ENCODE results near the gene TMEFF2. TPM values are rescaled to one million over a fixed set of nuclear protein-coding genes. Genes with fewer than 3 reads are reported as not detected.

Gene TMEFF2
- total RNA-seq, 2 experiments from 2014 or later, result not detected

DNA sequence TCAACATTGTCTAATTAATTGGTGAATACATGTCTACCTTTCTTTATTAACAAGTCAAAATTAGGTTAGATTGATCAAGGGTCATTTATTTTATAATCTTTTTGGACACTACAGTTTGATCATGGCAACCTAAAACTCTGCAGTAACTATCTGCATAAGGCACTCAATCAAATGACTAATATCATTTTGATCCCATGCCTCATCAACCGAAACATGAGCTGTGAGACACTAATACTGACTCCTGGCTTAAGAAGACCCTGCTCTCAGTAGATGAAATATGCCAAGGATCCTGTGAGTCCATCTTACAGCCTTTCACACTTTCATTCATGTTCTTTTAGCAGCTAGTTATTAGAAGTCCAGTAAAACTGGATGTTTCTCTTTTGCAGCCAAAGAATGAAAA is 178.5 kb downstream of the TMEFF2 start:
- no peak for DNase-seq
- ChIA-PET POLR2A (no interaction called here), CTCF (no interaction called here)
- intact Hi-C loops (cut with micrococcal nuclease), result no loop called here
- Mint-ChIP-seq H3K4me1 (ENCODE audit: low read depth) (no peaks in the 10 kb centered on the region), H3K36me3 (no peaks in the 10 kb centered on the region), H3K27ac (no peak overlapping the region), H3K4me3 (no peak overlapping the region), H3K27me3 (no peaks in the 10 kb centered on the region), H3K9me3 (no peaks in the 10 kb centered on the region)

GRCh38 chr2:192013211-192013610 is 181.5 kb downstream of the TMEFF2 start:
- ChIA-PET POLR2A (no interaction called here), CTCF (no interaction called here)
- no peak for DNase-seq
- no peak overlapping the region for H3K27ac Mint-ChIP-seq
- H3K4me1 Mint-ChIP-seq (ENCODE audit: low read depth), result no peaks in the 10 kb centered on the region
- H3K36me3 Mint-ChIP-seq, result no peaks in the 10 kb centered on the region
- peaks cover 1% of the 10 kb centered on the region for H3K27me3 Mint-ChIP-seq
- intact Hi-C loops (cut with micrococcal nuclease), result no loop called here
- H3K9me3 Mint-ChIP-seq, result no peaks in the 10 kb centered on the region
- H3K4me3 Mint-ChIP-seq, result no peak overlapping the region

- Mint-ChIP-seq H3K36me3 (no peaks in the 10 kb centered on the region), H3K4me1 (ENCODE audit: low read depth) (no peaks in the 10 kb centered on the region), H3K9me3 (no peaks in the 10 kb centered on the region), H3K27me3 (peaks cover 1% of the 10 kb centered on the region), H3K4me3 (no peak overlapping the region), H3K27ac (no peak overlapping the region)
- POLR2A ChIA-PET, result no interaction called here
- intact Hi-C loops (cut with micrococcal nuclease), result no loop called here
- no peak for DNase-seq
- CTCF ChIA-PET, result interaction anchor here (0.6 kb wide), 1 partner anchor 13 kb away, joined by 3 read pairs; no protein-coding TSS in a partner anchor
These were observed 183.5 kb downstream of the TMEFF2 start for GRCh38 chr2:192011196-192011595.

- DNase-seq, result no peak
- ChIA-PET POLR2A (no interaction called here), CTCF (no interaction called here)
- H3K4me3 Mint-ChIP-seq, result no peak overlapping the region
- H3K27ac Mint-ChIP-seq, result no peak overlapping the region
- H3K27me3 Mint-ChIP-seq, result peaks cover 1% of the 10 kb centered on the region
- no peaks in the 10 kb centered on the region for H3K9me3 Mint-ChIP-seq
- H3K4me1 Mint-ChIP-seq (ENCODE audit: low read depth), result no peaks in the 10 kb centered on the region
- no peaks in the 10 kb centered on the region for H3K36me3 Mint-ChIP-seq
- intact Hi-C loops (cut with micrococcal nuclease), result no loop called here
These were observed 184.7 kb downstream of the TMEFF2 start for GRCh38 chr2:192010073-192010472.

- CTCF ChIA-PET, result no interaction called here
- no peaks in the 10 kb centered on the region for H3K36me3 Mint-ChIP-seq
These were observed 187.0 kb downstream of the TMEFF2 start for GRCh38 chr2:192007581-192008228.

DNA sequence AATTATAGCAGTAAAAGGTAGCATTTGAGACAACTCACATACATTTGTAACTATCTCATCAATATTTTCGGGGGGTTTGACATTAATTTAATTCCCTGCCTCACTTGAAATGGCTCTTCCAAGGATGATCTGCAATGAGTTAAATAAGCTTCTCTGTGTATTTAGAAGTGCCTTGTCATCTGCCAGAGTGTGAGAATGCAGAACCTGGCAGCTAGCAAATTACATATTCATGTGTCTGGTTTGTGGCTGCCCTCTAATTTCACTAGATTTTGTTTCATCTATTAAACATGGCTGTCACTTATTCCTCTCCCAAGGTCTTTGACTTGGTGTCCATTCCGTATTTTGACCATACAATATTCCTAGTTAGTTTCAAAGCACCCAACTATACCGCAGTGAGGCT is 189.5 kb downstream of the TMEFF2 start:
- Mint-ChIP-seq H3K27ac (no peak overlapping the region), H3K27me3 (peaks cover 4% of the 10 kb centered on the region), H3K36me3 (no peaks in the 10 kb centered on the region), H3K4me1 (ENCODE audit: low read depth) (no peaks in the 10 kb centered on the region), H3K4me3 (no peak overlapping the region), H3K9me3 (no peaks in the 10 kb centered on the region)
- CTCF ChIA-PET, result no interaction called here
- DNase-seq, result no peak
- intact Hi-C loops (cut with micrococcal nuclease), result no loop called here
- POLR2A ChIA-PET, result no interaction called here

More at GRCh38 chr2:192007581-192008228, 187.0 kb downstream of the TMEFF2 start:
- Mint-ChIP-seq H3K27ac (no peak overlapping the region), H3K27me3 (peaks cover 4% of the 10 kb centered on the region), H3K9me3 (no peaks in the 10 kb centered on the region), H3K4me1 (ENCODE audit: low read depth) (no peaks in the 10 kb centered on the region), H3K4me3 (no peak overlapping the region)
- intact Hi-C loops (cut with micrococcal nuclease), result no loop called here
- DNase-seq, result no peak
- POLR2A ChIA-PET, result no interaction called here

- no peak for DNase-seq
- Mint-ChIP-seq H3K4me3 (no peak overlapping the region), H3K4me1 (ENCODE audit: low read depth) (no peaks in the 10 kb centered on the region), H3K27me3 (peaks cover 4% of the 10 kb centered on the region), H3K27ac (no peak overlapping the region), H3K36me3 (no peaks in the 10 kb centered on the region), H3K9me3 (no peaks in the 10 kb centered on the region)
- intact Hi-C loops (cut with micrococcal nuclease), result no loop called here
- POLR2A ChIA-PET, result no interaction called here
- CTCF ChIA-PET, result no interaction called here
These were observed 190.4 kb downstream of the TMEFF2 start for GRCh38 chr2:192004188-192004963.

- ChIA-PET CTCF (no interaction called here), POLR2A (no interaction called here)
- peaks cover 4% of the 10 kb centered on the region for H3K27me3 Mint-ChIP-seq
- H3K9me3 Mint-ChIP-seq, result no peaks in the 10 kb centered on the region
- DNase-seq, result no peak
- H3K36me3 Mint-ChIP-seq, result no peaks in the 10 kb centered on the region
- H3K4me1 Mint-ChIP-seq (ENCODE audit: low read depth), result no peaks in the 10 kb centered on the region
- H3K4me3 Mint-ChIP-seq, result no peak overlapping the region
- intact Hi-C loops (cut with micrococcal nuclease), result no loop called here
- H3K27ac Mint-ChIP-seq, result no peak overlapping the region
These were observed 192.3 kb downstream of the TMEFF2 start for GRCh38 chr2:192002418-192002817.

- no peak for DNase-seq
- CTCF ChIA-PET, result interaction anchor here (0.6 kb wide), 1 partner anchor 294 kb away, joined by 3 read pairs; no protein-coding TSS in a partner anchor
- H3K27me3 Mint-ChIP-seq, result peaks cover 4% of the 10 kb centered on the region
- intact Hi-C loops (cut with micrococcal nuclease), result no loop called here
- H3K4me3 Mint-ChIP-seq, result no peak overlapping the region
- no peak overlapping the region for H3K27ac Mint-ChIP-seq
- no peaks in the 10 kb centered on the region for H3K36me3 Mint-ChIP-seq
- H3K4me1 Mint-ChIP-seq (ENCODE audit: low read depth), result no peaks in the 10 kb centered on the region
- H3K9me3 Mint-ChIP-seq, result no peaks in the 10 kb centered on the region
- POLR2A ChIA-PET, result no interaction called here
These were observed 194.3 kb downstream of the TMEFF2 start for GRCh38 chr2:192000196-192000980.

DNA sequence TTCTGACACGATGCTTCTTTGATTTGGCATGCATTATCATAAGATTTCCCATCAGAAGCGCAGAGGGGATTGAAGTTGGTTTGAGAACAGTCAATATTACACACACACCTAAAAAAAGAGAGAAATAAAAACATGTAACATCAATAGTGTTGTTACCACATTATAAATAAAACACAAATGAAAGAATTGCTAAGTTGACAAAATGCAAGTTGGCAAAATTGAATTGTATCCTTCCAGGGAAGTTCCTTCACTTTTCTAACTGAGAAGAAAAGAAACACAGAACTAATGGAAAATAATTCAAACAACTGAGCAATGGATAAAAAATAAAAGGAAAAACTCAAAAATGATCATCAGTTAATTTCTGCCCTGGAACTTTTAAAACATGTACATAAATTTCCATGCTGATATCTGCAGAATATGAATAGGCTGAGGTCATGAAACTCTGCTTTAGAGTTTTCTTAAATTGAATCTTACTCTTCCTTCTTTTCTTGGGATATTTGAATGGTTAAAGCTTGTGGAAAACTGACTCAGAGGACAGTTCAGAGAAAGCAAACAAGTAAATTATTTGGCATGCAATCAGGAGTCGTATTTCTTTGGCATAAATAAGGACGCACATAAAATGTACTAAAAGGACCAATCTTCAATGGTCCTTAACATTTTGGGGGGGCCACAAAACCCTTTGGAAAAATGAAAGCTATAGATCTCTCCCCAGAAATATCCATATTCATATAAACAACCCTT is 195.5 kb downstream of the TMEFF2 start:
- POLR2A ChIA-PET, result no interaction called here

DNA sequence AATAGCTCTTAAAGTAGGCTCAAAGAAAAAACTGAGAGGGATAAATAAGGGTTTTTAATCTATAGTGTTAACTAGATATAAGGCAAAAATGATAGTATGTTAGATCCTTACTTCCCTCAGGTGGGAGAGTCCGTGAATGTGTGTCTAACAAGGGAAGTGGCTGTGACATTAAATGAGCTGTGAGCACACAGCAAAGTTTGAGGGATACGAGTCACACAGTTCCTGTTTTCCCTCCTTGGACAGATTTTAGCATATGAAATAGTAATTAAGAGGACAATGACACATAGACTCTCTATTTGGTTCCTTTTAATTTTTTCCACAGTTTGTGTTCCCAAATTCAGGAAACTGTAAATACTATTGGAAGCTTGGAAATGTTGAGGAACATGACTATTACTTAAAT is 199.4 kb downstream of the TMEFF2 start:
- CTCF ChIA-PET, result interaction anchor here (1.2 kb wide), 1 partner anchor 236 kb away, joined by 3 read pairs; no protein-coding TSS in a partner anchor

More for the DNA sequence above, 195.5 kb downstream of the TMEFF2 start:
- no peaks in the 10 kb centered on the region for H3K4me1 Mint-ChIP-seq (ENCODE audit: low read depth)
- DNase-seq, result no peak
- H3K27ac Mint-ChIP-seq, result no peak overlapping the region
- peaks cover 7% of the 10 kb centered on the region for H3K27me3 Mint-ChIP-seq
- intact Hi-C loops (cut with micrococcal nuclease), result no loop called here
- H3K4me3 Mint-ChIP-seq, result no peak overlapping the region
- no peaks in the 10 kb centered on the region for H3K36me3 Mint-ChIP-seq
- no peaks in the 10 kb centered on the region for H3K9me3 Mint-ChIP-seq
- CTCF ChIA-PET, result interaction anchor here (1.0 kb wide), 1 partner anchor 21 kb away, joined by 3 read pairs; no protein-coding TSS in a partner anchor

GRCh38 chr2:191994749-191995148 is 200.0 kb downstream of the TMEFF2 start:
- H3K36me3 Mint-ChIP-seq, result no peaks in the 10 kb centered on the region
- H3K4me1 Mint-ChIP-seq (ENCODE audit: low read depth), result no peaks in the 10 kb centered on the region
- intact Hi-C loops (cut with micrococcal nuclease), result no loop called here
- DNase-seq, result no peak
- no peak overlapping the region for H3K4me3 Mint-ChIP-seq
- ChIA-PET POLR2A (no interaction called here), CTCF (interaction anchor here (1.2 kb wide), 1 partner anchor 235 kb away, joined by 3 read pairs; no protein-coding TSS in a partner anchor)
- H3K9me3 Mint-ChIP-seq, result no peaks in the 10 kb centered on the region
- no peak overlapping the region for H3K27ac Mint-ChIP-seq
- peaks cover 8% of the 10 kb centered on the region for H3K27me3 Mint-ChIP-seq

More for the DNA sequence above, 199.4 kb downstream of the TMEFF2 start:
- Mint-ChIP-seq H3K27me3 (peaks cover 8% of the 10 kb centered on the region), H3K36me3 (no peaks in the 10 kb centered on the region), H3K4me3 (no peak overlapping the region), H3K4me1 (ENCODE audit: low read depth) (no peaks in the 10 kb centered on the region), H3K27ac (no peak overlapping the region), H3K9me3 (no peaks in the 10 kb centered on the region)
- no peak for DNase-seq
- intact Hi-C loops (cut with micrococcal nuclease), result no loop called here
- POLR2A ChIA-PET, result no interaction called here

All from activated CD4-positive, alpha-beta memory T cell treated with anti-CD3 and anti-CD28 coated beads for 36 hours (primary cell).